Epithelial cell of prostate (primary cell): ENCODE data around the gene KDM7A.
A peak's percentile ranks its signal among the peaks of the same experiment; 100 is the strongest.
"Not testable (repeated sequence)": the region's sequence is repeated elsewhere in the genome, so short reads cannot be mapped to it uniquely, and the experiment has no call there.

Source experiments
- DNase-seq: peaks from one replicate; pipeline ENCODE4 v3.0.0-alpha.2; 2011; ENCODE audit warnings: low read depth, low spot score
- H3K27ac ChIP-seq: fragments of 450-650 bp; 2 replicates; pipeline ENCODE4 v1.5.1; 2017; ENCODE audit warnings: mild to moderate bottlenecking

Gene KDM7A

DNA sequence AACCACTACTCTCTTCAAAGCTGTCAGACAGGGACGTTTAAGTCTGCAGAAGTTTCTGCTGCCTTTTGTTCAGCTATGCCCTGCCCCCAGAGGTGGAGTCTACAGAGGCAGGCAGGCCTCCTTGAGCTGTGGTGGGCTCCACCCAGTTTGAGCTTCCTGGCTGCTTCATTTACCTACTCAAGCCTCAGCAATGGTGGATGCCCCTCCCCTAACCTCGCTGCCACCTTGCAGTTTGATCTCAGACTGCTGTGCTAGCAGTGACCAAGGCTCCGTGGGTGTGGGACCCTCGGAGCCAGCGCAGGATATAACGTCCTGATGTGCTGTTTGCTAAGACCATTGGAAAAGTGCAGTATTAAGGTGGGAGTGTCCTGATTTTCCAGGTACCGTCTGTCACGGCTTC is 68.0 kb downstream of the KDM7A start:
- not testable (repeated sequence) for DNase-seq, H3K27ac ChIP-seq

DNA sequence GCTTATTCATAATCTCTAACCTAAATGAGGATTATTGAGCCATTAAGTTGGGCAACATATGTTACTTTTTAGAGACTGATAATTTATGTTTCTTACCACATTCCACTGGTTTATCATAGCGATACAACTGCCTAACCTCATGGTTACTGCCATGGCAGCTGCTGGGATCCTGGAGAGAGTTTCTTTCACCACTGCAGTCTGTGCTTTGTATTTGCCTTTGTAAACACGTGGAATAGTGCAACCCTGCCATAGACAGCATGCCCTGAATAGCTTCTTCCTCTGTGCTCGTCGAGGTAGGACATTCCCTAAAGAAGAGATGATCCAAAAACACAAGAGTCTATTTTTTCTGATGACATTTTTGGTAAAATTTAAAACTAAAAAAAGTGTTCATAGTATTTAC is 80.3 kb downstream of the KDM7A start:
- H3K27ac ChIP-seq, result no peak overlapping the region
- no peak for DNase-seq

DNA sequence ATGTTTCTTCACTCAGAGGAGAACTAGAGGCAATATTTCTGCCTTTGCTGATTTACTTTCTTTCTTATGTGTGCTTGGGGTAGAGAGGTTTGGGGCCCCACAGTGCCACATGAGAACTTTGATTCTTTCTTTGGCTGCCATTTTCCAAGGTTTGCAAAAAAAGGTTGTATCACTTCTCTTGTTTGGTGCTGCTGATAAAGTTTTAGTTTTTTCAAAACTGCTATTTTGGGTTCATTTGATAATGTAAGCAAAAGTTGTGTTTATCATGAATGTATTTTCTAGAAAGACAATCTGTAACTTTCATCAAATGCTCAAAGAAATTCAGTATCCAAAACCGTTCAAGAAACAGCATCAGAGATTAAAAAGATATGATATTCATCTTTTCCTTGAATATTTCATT is 83.4 kb downstream of the KDM7A start:
- no peak overlapping the region for H3K27ac ChIP-seq
- DNase-seq, result no peak

DNA sequence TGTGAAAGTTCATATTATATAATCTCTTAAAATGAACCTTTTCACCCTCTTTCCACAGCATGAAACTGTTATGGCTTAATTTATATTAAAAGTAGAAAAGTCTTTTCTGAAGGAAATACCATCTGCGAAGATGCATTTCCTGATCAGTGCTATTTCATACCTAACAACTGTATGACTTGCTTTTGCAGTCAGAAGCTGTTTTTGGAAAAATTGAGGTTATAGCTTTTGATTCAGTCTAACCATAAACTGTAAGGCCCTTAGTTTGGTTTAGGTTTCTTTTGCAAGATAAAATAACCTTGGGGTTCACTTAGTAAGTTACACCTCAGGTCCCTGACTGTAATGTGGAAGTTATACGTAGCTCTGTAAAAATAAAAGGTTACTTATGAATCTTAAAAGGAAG is 91.3 kb downstream of the KDM7A start:
- no peak for DNase-seq
- H3K27ac ChIP-seq, result no peak overlapping the region

DNA sequence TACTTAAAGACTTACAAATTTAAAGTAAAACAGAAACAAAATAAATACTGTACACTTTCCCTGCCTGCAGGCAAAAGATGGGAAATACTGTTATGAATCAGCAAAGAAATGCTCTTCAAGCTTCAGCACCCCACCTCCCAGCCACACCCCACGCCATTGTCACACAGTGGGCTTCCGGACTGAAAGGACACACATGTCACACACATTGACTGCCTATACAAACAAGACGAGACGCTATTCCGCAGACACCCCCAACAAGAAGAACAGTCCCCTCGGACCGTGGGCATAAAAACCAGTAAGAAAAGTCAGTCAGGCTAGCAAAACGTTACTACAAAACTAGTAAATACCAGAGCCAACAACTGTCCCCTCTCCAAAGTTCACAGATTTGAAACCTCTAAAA is 91.8 kb downstream of the KDM7A start:
- no peak overlapping the region for H3K27ac ChIP-seq
- no peak for DNase-seq

DNA sequence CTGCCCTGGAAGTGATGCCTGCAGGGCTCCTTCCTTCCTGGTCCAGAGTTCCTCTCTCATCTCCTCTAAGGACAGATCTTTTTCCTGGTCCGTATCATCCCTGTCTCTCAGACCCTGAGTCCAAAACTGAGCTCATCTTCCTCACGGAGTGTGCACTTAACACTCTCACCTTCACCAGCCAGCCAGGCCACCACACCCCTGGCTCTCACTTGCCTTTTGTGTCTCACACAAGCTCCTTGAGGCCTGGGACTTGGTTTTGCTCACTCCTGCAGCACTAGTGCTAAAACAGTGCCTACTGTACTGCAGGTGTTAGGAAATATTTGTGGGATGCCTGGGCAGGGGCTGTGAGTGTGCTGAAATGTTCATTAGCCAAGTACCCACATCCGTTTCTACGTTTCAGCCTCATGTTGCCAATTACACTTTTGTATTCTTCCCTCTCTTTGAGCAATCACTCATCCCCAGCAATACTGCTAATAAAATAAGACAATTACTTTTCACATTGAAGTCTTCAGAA is 92.6 kb downstream of the KDM7A start:
- DNase-seq, result no peak
- H3K27ac ChIP-seq, result no peak overlapping the region

DNA sequence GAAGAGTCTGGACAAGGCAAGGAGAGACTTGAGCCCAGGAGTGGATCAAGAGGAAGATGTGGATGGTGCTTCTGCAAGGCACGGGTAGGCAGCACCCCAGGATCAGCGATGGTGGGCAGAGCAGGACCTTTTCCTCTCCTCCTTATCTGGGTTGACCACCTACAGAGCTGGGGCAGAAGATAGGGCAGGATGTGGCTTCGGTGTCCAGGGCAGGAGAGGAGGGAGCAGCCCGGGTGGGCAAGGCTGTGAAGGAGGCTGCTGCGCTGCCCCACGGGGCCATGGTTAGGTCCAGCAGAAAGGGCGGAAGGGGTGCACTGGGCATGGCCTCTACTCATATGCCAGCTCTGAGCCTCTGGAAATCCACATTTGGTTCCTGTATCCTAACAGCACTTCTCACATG is 94.0 kb downstream of the KDM7A start:
- no peak for DNase-seq
- no peak overlapping the region for H3K27ac ChIP-seq

DNA sequence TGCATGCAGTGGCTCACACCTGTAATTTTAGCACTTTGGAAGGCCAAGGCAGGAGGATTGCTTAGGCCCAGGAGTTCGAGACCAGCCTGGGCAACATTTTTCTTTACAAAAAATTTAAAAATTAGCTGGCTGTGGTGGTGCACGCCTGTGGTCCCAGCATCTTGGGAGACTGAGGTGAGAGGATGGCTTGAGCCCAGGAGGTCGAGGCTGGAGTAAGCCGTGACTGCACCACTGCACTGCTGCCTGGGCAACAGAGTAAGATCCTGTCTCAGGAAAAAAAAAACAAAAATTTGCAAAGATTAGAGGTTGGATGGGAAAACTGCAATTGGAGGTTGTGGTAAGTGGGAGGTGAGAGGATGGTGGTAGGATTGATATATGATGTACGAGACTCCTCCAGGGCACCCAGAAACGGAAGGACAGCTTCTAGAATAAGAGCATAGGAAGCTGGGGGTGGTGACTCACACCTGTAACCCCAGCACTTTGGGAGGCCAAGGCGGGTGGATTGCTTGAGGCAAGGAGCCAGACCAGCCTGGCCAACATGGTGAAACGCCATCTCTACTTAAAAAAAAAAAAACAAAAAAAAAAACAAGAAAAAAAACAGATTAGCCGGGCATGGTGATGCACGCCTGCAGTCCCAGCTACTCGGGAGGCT is 94.9 kb downstream of the KDM7A start:
- no peak overlapping the region for H3K27ac ChIP-seq
- DNase-seq, result no peak

DNA sequence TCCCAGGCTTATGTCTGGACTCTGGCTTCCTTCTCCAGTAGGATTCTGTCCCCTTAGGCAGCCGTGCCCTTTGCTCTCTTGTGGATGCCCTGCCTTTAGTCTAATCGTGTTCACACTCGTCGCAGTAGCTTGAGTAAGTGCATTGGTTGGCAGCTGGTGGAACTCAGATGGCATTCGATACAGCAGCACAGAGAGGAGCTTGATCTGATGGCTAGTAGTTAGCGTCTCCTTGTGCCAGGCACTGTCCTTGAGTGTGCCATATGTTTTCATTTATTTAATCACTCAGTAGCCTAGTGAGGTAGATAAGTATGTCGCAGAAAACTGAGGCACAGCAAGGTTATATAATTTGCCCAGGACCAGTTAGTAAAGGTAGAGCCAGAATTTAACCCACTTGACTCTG is 95.9 kb downstream of the KDM7A start:
- no peak overlapping the region for H3K27ac ChIP-seq
- no peak for DNase-seq

DNA sequence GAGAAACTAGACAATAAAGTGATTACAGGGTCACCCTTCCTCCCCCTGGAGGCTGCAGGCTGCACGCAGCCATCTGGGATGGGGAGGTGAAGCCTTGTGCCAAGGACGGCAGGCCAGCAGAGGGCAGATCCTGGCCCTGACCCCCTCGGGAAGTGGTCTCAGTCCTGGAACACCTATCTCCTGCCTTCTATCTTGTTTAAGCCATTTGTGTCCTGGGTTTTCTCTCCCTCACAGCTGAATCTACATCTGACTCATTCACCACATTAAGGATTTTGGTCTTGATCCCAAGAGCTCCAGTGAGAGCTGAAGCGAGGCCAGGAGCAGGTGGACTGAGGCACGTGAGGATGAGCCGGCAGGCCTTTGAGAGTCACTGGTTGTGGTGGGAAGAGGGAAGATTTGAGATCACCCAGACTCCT is 97.7 kb downstream of the KDM7A start:
- no peak for DNase-seq
- no peak overlapping the region for H3K27ac ChIP-seq

DNA sequence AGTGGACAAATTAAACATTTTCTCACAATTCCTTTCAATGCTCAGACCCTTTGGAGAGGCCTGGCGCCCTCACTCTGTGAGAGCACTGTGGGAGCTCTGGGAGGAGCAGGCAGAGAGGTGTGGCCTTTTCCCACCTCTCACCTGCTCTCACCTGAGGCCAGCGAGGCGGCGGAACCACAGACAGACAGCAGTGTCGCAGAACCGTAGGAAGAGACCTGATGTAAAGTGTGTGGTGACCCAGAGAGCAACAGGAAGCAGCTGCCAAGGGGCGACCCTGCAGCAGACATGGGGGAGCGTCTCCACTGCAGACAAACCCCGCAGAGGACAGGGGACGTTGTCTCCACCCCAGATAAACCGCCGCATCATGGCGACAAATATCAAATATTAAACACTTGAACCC is 98.4 kb downstream of the KDM7A start:
- no peak overlapping the region for H3K27ac ChIP-seq
- DNase-seq, result no peak

DNA sequence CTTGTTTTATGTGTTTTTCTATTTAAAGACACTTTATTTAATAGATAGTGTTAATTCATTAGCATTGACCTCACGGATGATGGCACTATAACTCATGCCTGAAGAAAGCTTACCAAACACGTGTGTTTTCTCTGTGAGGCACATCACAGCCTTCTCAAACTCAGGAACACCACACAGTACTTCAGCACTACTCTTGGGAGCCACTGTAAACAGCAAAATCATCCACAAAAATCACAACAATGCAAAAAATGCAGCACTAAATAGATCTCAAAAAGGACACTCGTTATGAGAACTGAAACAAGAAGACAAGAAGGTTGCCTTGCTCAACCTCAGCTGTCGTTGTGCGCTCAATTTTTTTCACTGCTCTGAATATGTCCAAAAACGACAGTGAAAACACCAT is 102.0 kb downstream of the KDM7A start:
- H3K27ac ChIP-seq, result no peak overlapping the region
- DNase-seq, result no peak

DNA sequence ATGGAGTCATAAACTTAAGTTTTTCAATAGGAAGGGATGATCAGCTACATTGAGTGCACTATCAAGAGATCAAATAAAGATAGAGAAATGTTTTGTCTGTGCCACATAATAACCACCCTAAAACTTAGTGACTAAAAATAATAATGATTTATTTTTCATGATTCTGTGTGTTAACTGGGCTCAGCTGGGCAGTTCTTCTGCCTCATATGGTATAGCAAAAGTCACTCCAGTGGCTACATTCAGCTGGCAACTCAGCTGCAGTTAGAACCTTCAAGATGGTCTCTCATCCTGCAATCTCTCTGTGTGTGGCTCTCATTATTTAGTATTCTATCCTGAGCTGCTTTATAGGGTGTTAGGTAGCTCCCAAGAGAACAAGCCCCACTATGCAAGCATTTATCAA is 106.2 kb downstream of the KDM7A start:
- H3K27ac ChIP-seq, result no peak overlapping the region
- DNase-seq, result no peak

DNA sequence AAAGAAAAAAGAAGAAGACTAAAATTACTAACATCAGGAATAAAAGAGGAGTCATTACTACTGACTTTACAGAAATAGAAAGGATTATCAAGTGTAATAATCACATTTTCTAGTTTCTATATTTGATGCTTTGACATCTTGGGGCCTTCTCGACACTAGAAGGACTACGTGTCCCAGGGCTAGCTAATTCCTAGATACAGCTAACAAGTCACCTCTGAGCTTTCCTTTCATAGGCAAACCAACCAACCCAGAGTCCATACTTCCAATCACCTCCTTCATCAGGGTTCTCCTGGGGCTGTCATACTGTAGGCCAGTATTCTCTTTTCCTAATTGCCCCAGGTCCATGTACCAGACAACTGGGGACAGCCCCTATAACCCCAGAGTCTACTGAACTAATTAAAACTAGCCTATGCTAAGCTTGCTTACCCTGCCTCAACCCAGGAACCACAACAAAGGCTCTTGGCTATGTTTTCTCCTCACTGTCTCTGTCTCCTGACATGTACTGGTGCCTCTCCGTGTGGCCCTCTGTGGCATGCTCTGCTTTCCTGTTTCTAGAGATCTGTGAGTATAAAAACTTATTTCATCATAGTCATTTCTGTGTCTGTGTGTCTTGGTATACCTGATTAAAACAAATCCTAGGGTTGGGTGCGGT is 107.4 kb downstream of the KDM7A start:
- DNase-seq, result no peak
- no peak overlapping the region for H3K27ac ChIP-seq

DNA sequence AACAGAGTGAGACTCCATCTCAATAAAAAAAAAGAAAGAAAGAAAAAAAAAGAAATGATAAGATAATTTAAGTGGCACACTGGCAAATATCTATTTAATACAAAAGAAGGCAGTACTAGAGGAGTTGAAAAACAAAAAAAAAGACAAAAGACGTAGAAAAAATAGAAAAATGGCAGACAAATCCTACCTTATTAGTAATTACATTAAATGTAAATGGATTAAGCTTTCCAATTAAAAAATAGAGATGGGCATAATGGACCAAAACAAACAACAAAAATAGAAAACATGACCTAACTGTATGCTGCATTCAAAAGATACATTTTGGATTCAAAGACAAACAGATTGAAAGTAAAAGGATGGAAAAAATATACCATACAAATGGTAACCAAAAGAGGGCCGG is 108.8 kb downstream of the KDM7A start:
- H3K27ac ChIP-seq, result no peak overlapping the region
- DNase-seq, result no peak

DNA sequence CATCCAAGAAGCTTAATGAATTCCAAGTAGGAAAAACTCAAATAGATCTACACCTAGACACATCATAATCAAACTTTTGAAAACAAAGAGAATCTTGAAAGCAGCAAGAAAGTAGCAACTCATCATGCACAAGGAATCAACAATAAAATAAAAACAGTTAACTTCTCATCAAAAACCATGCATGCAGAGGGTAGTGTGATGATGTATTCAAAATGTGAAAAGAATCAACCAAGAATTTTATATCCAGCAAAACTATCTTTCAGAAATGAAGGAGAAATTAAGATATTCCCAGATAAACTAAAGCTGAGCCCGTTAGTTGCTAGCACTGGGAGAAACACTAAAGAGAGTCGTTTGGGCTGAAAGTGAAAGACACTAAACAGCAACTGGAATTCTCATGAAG is 109.7 kb downstream of the KDM7A start:
- no peak for DNase-seq

DNA sequence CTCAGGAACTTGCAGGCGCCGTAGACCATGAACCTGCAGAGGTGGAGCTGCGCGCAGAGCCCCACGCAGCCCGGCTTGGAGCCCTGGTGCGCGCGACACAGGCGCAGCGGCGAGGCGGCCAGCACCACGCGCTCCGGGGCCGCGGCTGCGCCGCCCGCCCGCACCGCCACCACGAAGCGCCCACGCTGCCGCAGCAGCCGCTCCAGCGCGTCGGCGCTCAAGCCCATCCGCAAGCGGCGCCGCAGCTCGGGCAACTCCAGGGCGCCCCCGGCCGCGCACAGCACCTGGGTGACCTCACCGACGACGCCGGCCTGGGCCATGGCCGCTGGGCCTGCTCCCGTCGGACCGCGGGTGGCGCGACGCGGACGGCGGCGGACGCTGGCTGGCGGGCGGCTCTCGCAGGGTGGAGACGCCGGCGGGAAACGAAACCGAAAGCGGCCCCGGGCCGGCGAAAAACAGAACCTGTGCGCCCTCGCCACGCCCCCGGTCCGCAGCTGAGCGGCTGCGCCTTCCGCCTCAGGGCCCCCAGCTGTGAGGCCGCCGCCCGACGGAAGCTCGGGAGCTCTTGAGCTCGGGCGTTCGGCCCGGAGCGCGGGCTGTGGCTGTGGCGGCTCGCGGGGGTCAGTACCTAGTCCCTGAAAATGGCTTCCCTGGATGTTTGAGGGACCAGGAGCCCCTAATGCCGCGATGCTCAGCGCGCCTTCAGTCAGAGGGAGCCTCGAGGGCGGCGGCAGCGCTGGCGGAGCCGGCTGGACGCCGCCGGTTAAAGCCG is 114.1 kb downstream of the KDM7A start, which contains the start of gene PARP12:
PARP12 (minus strand) TSS at position 424 of the 772 bp plus-strand sequence; CDS start at position 320, 104 bp downstream.
- DNase-seq, result peak; percentile 24
- H3K27ac ChIP-seq, result peak within 1 kb of the TSS; percentile 41

More for the DNA sequence above, 109.7 kb downstream of the KDM7A start:
- no peak overlapping the region for H3K27ac ChIP-seq

DNA sequence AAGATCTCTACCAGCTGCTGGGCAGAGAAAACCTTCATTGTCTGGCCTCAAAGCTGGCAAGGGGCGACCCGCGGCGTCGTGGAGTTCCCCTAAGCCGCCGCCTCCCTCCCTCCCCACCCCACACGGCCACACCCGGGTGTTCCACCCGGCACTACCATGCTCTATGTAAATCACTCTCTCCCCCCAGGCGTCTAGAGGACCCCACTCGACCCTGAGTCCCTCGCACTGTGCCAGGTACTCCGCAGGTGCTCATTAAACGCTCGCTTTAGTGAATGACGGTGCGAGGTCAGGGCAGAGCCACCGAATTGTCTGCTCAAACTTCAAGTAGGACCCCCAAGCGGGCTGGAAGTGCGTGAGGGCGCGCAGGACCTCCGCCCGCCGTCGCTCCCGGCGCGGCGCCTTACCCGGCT is 114.7 kb downstream of the KDM7A start:
- peak overlapping the region; percentile 41 for H3K27ac ChIP-seq
- DNase-seq, result no peak

DNA sequence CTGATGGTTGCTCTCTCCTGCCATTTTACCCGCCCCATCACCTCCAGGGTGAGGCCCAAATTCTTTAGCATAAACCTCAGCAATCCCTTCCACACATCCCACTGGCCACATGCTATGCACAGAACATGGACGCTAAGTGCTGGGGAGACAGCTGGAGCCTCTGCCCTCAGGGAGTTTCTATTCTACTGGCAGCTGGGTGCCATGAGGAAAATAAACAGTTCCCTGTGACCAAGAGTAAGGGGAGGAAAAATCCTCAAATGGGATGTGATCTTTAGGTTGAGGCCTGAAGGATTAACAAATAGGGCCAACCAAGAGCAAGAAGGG is 115.2 kb downstream of the KDM7A start:
- DNase-seq, result no peak
- H3K27ac ChIP-seq, result no peak overlapping the region

DNA sequence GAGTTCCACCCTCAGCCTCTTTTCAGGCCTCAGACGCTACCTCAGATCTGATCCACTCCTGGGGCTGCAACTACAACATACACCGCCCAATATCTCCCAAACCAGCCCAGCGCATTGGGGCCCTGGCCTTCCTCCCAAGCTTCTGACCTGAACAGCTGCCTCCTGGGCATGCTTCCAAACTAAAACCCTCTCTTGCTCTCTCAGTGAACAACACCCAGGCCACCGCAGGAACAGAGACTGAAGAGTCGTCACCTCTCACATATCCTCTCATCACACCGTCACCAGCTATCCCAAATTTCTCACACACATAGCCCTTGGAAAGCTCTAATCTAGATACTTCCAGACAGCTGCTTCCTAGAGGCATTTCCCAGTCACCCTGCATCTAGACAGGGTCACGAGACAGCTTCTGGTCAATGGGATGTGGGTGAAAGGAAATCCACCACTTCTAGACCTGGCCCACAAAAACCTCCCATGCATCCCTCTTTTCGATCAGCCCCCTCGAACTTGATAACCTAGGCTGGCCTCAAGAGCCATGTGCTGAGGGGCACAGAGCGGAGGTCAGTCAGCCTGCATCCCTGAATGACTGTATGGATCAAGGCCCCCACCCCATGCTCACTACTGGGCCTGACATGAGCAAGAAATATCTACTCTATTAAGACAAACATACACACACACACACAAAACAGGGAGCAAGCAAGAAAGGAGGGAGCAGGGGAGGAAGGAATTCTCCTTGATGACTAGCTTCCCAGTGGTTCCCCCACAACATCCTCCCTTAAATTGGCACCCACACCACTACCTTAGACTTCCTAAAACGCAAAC is 115.8 kb downstream of the KDM7A start:
- peak overlapping the region; percentile 59 for H3K27ac ChIP-seq
- no peak for DNase-seq
